SH-SY5Y (cell line): ENCODE data around the gene ZNF841.

ENCODE experiments used
- GATA2 ChIP-seq: IDR thresholded peaks from 2 replicates; pipeline ENCODE4 v1.6.1; 2011; ENCODE audit warnings: mild to moderate bottlenecking, low read depth, low read length
- GATA3 ChIP-seq: IDR thresholded peaks from 2 replicates; pipeline ENCODE4 v1.6.1; 2011; ENCODE audit warnings: low read depth, mild to moderate bottlenecking, low read length, moderate library complexity

DNA sequence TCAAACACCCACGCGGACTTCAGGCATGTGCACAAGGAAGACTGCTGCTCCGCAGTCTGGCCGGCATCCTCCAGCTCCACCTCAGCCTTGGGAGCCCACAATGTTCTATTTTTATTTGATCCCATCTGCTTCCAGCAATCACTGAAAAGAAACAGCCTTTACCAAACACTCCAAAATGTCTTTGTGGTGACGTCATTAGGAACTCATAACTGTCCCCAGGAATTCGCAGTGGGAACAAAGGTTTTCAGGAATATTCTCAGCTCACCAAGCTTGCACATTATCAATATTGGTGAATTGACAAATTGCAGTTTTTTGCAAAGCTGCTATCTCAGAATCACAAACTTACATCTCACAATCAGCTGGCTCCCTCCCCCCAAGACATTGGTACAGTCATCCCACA lies 15.2 kb upstream of the ZNF841 start:
- TF ChIP-seq GATA3 (no peak), GATA2 (no peak)
